ACHN (cell line): ENCODE results near the gene SLC9C1.

Experiments
- DNase-seq: peaks from one replicate; pipeline ENCODE4 v3.0.0-alpha.2; 2015
- in situ Hi-C: cut with HindIII; loops from 2 replicates; pipeline ENCODE4 v1.10.0; 2017; ENCODE audit warnings: low sequenced_read_pairs, low pct_ligation_motif_present, low pct_unique_long_range_greater_than_20kb

SLC9C1 gene

GRCh38 chr3:112137781-112138180, 156.2 kb downstream of the SLC9C1 start:
- in situ Hi-C loops: no loop called here
- DNase-seq: no peak

DNA sequence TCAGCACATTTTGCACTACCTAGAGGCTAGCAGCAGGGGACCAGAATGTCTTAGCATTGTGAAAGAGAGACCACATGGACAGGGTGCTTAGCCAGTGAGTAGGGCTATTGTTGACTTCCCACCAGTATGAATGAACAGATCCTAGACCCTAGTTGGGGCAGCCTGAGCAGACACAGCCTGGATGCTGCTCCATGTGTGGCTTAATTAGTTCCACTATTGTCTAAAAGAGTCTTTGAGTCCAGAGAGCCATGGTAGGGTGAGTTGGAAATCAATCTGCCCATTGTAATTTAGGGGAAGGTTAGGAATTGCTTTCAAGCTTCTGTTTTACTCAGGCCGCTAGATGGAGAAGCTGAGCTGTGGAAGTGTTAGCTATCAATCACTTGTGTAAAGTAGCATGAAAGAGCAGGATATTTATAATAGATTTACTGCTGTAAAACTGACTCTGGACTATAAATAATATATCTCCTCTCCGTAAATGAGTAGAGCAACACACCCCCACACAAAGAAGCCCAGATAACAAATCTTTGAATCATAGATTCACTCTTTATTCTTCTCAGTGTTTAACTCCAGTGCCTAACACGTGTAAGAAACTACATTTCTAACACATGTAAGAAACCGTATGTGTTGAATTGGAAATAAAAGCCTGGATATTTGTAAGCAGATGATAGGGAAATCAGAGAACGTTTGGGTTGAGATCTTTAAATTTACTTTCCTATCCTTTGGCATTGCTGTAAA, 156.9 kb downstream of the SLC9C1 start:
- peak; percentile 49 for DNase-seq
- in situ Hi-C loops: no loop called here

DNA sequence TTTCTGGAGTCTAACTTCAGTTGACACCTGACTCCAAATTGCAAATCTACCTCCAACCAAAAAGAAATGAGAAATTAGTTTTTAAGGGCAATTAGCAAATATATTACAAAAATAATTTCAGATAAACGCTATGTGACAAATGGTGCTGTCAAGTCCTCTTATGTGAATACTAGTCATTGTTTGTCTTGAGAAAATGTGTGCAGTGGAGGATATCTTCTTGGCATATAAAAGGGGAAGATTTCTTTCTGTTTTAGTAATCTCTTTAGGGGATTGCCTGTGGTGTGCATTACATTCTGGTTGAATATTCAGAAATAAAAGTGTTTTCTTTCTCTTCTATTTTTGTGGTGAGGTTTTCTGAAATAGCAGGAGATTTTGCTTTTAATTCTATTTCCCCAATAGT, 158.0 kb downstream of the SLC9C1 start:
- no peak for DNase-seq
- in situ Hi-C loops: no loop called here

DNA sequence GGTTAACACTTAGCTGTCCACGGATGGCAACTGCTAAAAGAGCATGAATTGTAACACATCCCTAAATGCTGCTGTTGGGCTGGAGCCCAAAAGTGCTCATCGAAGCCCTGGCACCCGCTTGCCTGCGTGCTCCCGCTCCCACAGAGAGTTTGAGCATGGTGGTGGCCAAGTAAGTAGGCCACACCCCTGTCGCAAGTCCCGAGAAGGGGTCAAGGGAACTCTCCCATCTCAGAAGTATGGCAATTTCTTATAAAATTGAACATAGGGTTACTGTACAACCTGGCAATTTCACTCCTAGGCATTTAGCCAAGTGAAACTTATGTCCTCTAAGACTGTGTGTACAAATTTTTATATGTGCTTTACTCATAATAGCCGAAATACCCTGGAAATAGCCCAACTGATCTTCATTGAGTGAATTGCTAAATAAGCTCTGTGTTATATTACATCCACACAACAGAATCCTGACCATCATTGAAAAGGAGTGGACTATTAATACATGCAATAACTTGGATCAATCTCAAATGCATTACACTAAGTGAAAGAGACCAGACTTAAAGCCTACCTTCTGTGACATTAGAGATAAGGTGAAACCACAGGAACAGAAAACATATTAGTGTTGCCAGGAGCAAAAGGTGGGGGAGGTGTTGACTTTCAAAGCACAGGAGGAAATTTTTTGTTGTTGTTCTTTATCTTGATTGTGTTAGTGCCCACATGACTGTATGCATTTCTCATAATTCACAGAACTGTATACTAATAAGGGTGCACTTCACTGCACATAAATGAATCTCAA, 159.5 kb downstream of the SLC9C1 start:
- in situ Hi-C loops: no loop called here
- no peak for DNase-seq

DNA sequence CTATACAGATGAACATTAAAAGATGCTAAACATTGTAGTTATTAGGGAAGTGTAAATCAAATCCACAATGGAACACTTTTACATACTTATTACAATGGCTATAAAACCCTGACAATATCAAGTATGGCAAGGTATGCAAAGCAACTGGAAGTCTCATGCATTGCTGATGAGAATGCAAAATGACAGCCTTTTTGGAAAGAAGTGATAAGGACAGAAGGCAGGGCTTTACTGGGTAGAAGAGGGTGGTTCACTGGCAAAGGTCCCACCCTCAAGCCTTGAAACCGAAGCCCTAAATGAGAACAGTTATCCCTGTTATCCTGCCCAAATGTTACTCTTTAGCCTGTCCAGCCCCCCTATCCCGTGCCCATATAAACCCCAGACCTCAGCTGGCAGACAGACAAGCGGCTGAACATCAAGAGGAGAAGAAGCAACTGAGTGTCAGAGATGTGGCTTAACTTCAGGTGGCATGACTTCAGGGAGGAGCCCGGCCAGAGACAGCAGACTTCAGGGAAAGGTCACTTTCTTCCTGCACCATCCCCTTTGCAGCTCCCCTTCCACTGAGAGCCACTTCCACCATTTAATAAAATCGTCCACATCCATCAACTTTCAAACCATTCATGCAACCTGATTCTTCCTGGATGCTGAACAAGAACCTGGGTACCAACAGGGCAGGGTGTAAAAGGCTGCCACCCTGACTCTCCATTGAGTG, 160.2 kb downstream of the SLC9C1 start:
- in situ Hi-C loops: no loop called here

GRCh38 chr3:112132975-112133448, 161.0 kb downstream of the SLC9C1 start, which contains the start of gene GCSAM:
GCSAM (minus strand) TSS chr3:112133248; CDS start chr3:112133120, 128 bp downstream.
- no peak for DNase-seq
- in situ Hi-C loops: no loop called here

More for the DNA sequence above, 160.2 kb downstream of the SLC9C1 start:
- DNase-seq: no peak

DNA sequence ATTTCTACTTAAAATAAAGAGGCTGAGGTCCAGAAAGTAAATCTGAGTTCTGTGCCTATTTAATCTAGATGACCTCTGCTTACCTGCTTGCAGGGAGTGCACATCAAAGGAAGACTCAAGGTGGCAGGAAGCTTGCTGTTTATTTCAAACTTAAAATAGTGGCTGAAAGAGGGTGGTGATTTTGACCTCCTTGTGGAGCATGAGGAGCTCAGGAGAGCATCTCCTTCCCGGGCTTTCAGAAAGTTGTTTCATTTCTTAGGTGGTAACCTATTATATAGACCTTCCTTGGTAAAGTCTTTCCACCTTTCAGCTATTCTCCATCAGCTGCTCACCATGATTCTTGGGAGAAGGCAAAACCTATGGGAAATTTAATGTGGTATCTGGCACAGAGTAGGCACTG, 161.5 kb downstream of the SLC9C1 start:
- in situ Hi-C loops: no loop called here
- DNase-seq: no peak

DNA sequence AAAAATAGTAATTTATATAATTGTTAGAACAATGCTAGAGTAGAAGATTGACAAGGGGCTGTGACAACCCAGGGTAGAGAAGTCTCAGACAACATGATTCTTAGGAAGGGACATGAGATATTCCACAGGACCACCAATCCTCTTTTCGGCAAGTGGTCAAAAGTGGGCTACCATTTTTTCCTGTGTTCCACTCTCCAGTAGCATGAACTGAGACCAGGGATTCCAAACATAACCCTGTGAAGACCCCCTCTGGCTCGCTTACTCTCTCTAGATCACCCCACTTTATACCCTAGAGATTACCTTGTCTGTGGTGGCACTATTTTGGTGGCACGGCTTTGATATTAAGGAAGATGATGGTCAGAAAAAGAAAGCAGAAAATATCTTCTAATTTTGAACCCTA, 161.9 kb downstream of the SLC9C1 start:
- in situ Hi-C loops: no loop called here
- no peak for DNase-seq

DNA sequence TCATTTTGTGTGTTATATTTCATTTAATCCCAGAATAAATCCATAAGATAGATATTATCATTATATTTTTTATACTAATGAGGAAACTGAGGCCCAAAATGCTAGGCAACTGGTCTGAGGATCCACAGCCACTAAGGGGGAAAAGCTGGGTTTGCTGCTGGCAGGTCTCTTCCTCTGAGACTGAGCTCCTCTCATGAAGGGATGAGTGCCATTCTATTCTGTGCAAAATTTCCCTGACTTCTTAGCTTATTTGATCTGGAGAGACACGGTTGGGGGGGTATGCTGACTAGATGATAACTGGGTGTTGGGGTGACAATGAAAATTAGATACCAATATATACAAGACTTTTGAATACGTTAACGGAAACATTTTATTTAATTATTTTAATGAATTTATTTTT, 162.9 kb downstream of the SLC9C1 start:
- no peak for DNase-seq
- in situ Hi-C loops: no loop called here

GRCh38 chr3:112130638-112130993, 163.4 kb downstream of the SLC9C1 start:
- in situ Hi-C loops: no loop called here
- DNase-seq: no peak

- no peak for DNase-seq
- in situ Hi-C loops: no loop called here
Measured at GRCh38 chr3:112129925-112130637, 163.9 kb downstream of the SLC9C1 start.

DNA sequence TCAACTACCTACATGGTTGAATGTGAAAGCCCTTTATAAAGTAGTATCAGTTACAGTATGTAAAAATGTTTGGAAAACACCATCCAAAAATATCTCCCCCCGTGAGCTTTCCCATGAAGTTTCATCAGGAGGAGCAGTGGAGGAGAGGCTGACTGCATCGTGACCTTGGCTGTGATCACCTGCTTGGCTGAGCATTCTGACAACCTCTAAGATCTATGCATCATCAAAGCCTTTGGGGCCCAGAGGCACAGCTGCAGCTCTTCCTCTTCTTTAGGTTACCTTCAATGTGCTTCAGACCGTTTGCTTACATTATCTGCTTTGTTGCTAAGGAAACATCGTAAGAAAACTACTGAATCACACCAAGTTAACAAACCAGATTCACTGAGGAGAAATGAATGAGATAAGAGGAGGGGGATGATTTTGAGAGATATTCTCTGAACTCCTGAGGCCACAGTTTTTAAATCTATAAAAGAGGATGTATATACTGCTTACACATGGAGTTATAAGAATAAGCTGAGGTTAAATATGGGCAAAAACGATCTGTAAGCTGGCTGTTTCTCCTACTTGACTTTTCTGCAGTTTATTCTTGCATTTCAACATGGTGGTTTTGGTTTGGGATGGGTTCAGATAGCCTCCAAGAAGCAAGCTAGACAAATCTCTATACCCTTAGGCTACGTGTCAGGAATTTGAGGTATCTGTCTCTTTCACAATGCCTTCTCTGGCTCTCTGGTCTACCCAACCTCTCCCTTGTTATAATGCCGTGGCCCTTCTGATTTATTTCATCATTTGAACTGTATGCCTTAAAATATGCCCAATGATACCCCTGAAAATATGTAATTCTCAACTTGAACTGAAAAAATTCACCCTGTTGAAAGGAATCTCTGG, 164.9 kb downstream of the SLC9C1 start:
- in situ Hi-C loops: no loop called here
- DNase-seq: no peak

DNA sequence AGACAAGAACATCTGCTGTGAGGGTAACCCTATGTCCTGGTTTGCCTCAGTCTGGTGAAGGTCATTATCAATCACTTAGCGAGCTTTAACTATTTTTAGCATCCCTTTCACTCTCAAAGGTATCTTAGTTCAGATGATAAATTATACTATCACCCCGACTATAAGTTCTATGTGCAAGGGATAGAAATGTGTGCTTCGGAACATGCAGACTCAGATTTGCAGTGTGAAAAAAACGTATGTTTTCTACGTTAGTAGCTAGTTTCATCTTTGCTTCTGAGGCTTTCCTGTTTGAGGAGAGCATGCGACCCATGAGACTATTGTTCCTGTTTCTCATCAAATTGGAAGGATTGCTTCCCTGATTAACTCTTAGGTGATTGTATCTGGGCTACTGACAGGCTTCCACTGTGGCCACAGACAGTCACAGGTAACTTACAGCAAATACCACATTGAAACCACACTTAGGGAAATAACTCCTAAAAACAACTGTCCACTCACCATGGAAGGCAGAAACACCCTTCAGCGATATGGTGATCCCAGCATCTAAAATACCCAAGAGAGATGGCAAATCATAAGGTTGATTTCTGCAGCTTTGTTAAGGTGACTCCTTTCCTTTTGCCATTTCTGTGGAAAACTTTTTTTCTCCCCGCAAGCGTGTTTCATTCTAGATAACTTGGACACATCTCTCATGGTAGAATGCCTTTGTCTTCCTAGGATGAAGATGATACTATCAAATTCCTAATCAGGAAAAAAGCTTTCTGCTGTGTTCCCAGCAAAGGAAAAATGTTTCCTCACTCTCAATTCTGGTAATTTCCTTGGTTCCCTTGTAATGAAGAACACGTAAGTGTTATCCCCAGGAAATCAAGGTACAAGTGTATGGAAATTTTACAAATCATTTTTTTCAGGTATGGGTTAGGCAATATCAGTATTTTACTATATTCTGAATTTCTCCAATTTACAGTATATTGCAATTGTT, 166.2 kb downstream of the SLC9C1 start:
- in situ Hi-C loops: no loop called here
- DNase-seq: no peak

DNA sequence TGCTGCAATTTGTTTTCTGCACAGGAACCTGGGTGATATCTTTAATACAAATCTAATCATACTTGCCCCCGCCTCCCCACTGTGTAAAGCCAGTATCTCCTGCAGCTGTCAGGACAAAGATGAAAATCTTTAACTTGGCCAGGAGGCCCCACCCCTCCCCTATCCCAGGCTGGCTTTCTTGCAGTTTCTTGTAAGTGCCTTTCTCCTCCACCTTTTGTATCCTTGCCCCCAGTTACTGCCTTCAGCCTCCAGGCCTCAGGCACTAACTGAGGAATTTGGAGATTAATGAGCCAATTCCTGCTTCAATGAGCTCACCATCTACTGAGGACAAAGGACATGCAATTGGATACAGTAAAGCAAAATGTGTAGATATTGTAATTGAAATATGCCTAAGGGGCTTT, 167.5 kb downstream of the SLC9C1 start:
- no peak for DNase-seq
- in situ Hi-C loops: no loop called here

DNA sequence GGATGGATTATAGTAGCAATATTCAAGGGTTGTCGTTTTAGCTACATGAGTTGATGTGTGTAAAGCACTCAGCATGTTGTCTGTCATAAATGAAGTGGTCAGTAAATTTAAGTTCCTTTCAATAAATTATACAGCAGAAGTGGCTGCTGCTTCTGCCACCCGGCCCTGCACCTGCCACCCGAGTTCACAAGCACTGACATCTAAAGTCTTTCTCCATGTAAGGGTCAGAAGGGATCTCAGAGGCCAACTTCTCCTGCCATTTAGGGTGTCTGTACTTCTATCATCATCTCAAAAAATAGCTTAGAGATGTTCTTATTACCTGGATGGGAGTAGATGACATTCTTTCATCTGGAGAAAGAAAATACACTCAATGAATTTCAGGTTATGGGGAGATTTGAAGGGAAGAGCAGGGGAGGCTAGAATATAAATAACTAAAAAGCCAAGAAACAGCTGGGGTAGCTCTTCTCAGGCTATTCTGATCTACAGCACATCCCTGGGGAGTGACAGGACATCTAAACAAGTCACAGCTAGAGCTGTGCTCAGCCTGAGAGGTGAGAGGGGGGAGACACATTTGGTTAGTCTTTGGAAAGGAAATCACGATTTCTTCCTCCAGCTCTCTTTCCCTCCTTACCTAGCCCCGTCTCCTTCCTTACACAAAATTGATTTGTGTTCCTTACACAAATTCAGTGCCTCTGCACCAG, 169.0 kb downstream of the SLC9C1 start:
- no peak for DNase-seq
- in situ Hi-C loops: no loop called here

DNA sequence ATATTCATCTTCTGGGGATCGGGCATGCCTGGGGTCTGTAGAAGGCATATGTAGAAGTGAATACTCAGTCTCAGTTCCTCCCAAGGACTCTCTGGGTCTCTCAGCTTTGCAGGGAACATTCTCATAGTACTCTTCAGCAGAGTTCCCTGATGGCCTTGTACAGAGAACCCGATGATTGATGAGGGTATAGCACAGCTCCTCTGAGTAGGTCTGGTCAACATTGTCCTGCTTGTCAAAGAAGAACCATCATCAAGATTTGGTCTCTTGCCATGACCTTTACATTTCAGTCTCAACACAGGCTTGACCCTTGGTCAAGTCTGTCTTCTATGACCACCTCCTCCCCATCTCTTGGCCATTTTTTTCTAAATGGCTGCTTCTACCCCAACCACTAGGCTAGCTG, 170.5 kb downstream of the SLC9C1 start:
- in situ Hi-C loops: no loop called here
- no peak for DNase-seq
